ENCODE results near the gene DXO.
A peak's percentile ranks its signal among the peaks of the same experiment; 100 is the strongest.

The DXO gene

DNA sequence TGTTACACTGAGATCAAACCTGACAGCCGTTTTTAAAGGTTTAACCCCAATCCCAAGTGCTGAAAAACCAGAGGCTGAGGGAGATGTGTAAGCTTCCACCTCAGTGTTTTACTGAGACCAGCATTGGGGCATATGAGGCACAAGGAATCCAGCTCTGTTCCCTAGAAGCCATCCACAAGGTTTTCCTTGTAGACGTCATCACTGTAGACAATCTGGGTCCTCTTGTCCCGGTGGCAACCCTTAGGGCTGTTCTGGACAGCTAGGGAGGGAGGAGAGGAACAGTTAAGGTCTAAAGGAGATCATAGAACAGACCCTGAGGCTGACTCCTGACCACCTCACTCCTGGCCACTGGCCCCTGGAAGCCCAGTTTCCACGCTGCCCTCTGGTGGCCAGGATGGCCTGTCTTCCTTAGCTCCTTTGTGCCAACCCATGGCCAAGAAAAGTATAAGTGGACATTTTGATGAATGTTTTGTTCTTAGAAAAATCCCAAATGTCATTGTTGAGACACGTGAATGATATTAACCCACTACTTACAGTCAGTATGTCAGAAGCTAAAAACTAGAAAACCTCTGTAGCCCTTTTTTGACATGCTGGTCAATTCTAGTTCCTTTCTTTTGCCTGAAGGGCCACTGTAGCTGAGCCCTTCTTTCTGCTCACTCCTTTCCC lies 19.7 kb downstream of the DXO start:
- H3K4me3 ChIP-seq (ENCODE audit: low read length): no peak overlapping the region
- H3K4me1 ChIP-seq (ENCODE audit: control insufficient read depth, insufficient read depth, low read length): peaks cover 21% of the 10 kb centered on the region
- H3K9ac ChIP-seq (ENCODE audit: low read length): peak overlapping the region; percentile 41
- DNase-seq (ENCODE audit: low read depth): peak; percentile 87
- H3K9me3 ChIP-seq (ENCODE audit: control insufficient read depth, low read length): no peaks in the 10 kb centered on the region
- peaks cover 50% of the 10 kb centered on the region for H3K36me3 ChIP-seq (ENCODE audit: control insufficient read depth, insufficient read depth, low read length, severe bottlenecking)
- H3K27me3 ChIP-seq (replicated peaks; ENCODE audit: control insufficient read depth, insufficient read depth, low read length): no peaks in the 10 kb centered on the region

DNA sequence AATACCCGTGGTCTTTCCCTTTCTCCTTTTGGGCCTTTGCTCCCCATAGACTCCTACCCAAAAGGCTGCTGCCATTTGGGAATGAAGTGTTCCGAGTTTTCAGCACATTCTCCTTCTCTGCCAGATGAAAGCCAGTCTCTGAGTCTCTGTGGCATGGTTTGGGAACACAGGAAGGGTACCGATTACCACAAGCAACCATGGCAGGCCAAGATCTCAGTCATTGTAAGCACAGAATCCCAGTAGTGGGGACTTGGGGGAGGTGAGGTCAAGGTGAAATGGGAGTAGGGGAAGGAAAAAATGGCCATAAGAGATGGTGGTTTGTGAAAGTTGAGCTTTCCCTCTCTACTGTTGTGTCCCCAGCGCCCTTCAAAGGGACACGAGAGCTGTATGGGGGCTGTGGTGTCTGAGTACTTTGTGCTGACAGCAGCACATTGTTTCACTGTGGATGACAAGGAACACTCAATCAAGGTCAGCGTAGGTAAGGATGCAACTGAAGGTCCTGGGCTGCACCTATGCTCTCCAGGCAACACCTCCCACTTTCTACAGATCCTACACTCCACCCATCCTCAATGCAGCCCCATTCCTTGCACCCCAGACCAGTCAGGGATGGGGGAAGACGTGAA lies 21.9 kb downstream of the DXO start:
- Histone ChIP-seq H3K27me3 (replicated peaks; ENCODE audit: control insufficient read depth, insufficient read depth, low read length) (no peaks in the 10 kb centered on the region), H3K9ac (ENCODE audit: low read length) (no peak overlapping the region), H3K9me3 (ENCODE audit: control insufficient read depth, low read length) (no peaks in the 10 kb centered on the region), H3K4me1 (ENCODE audit: control insufficient read depth, insufficient read depth, low read length) (peaks cover 34% of the 10 kb centered on the region), H3K4me3 (ENCODE audit: low read length) (no peak overlapping the region), H3K36me3 (ENCODE audit: control insufficient read depth, insufficient read depth, low read length, severe bottlenecking) (peaks cover 35% of the 10 kb centered on the region)
- no peak for DNase-seq (ENCODE audit: low read depth)

GRCh38 chr6:31948753-31949413 lies 23.1 kb downstream of the DXO start:
- H3K27me3 ChIP-seq (replicated peaks; ENCODE audit: control insufficient read depth, insufficient read depth, low read length): no peaks in the 10 kb centered on the region
- H3K4me1 ChIP-seq (ENCODE audit: control insufficient read depth, insufficient read depth, low read length): peaks cover 38% of the 10 kb centered on the region
- no peaks in the 10 kb centered on the region for H3K9me3 ChIP-seq (ENCODE audit: control insufficient read depth, low read length)
- H3K36me3 ChIP-seq (ENCODE audit: control insufficient read depth, insufficient read depth, low read length, severe bottlenecking): peaks cover 23% of the 10 kb centered on the region
- H3K9ac ChIP-seq (ENCODE audit: low read length): no peak overlapping the region
- DNase-seq (ENCODE audit: low read depth): no peak
- no peak overlapping the region for H3K4me3 ChIP-seq (ENCODE audit: low read length)

DNA sequence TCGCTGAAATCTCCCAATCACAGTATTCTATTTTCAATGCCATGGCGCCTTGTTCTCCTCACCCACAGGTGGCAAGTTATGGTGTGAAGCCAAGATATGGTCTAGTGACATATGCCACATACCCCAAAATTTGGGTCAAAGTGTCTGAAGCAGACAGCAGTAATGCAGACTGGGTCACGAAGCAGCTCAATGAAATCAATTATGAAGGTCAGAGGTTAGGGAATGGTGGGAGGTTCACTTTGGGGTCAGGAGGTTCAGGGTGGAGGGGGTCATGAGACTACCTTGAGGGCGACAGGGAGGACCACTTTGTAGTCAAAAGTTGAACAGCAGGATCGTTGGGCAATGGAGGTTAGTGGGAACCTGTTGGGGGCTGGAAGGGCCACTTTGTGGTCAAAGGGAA lies 23.6 kb downstream of the DXO start:
- Histone ChIP-seq H3K27me3 (replicated peaks; ENCODE audit: control insufficient read depth, insufficient read depth, low read length) (no peaks in the 10 kb centered on the region), H3K4me1 (ENCODE audit: control insufficient read depth, insufficient read depth, low read length) (peaks cover 38% of the 10 kb centered on the region), H3K36me3 (ENCODE audit: control insufficient read depth, insufficient read depth, low read length, severe bottlenecking) (peaks cover 18% of the 10 kb centered on the region), H3K9me3 (ENCODE audit: control insufficient read depth, low read length) (no peaks in the 10 kb centered on the region), H3K4me3 (ENCODE audit: low read length) (no peak overlapping the region), H3K9ac (ENCODE audit: low read length) (no peak overlapping the region)
- no peak for DNase-seq (ENCODE audit: low read depth)

- DNase-seq (ENCODE audit: low read depth): no peak
- H3K4me3 ChIP-seq (ENCODE audit: low read length): no peak overlapping the region
These were observed 24.1 kb downstream of the DXO start for GRCh38 chr6:31947864-31948263.

GRCh38 chr6:31947070-31947675 lies 24.8 kb downstream of the DXO start:
- H3K27me3 ChIP-seq (replicated peaks; ENCODE audit: control insufficient read depth, insufficient read depth, low read length): no peaks in the 10 kb centered on the region
- H3K9me3 ChIP-seq (ENCODE audit: control insufficient read depth, low read length): no peaks in the 10 kb centered on the region
- H3K4me3 ChIP-seq (ENCODE audit: low read length): no peak overlapping the region
- no peak overlapping the region for H3K9ac ChIP-seq (ENCODE audit: low read length)
- peaks cover 38% of the 10 kb centered on the region for H3K4me1 ChIP-seq (ENCODE audit: control insufficient read depth, insufficient read depth, low read length)
- DNase-seq (ENCODE audit: low read depth): no peak
- H3K36me3 ChIP-seq (ENCODE audit: control insufficient read depth, insufficient read depth, low read length, severe bottlenecking): peaks cover 11% of the 10 kb centered on the region

More at GRCh38 chr6:31947864-31948263, 24.1 kb downstream of the DXO start:
- H3K4me1 ChIP-seq (ENCODE audit: control insufficient read depth, insufficient read depth, low read length): peaks cover 38% of the 10 kb centered on the region
- peaks cover 13% of the 10 kb centered on the region for H3K36me3 ChIP-seq (ENCODE audit: control insufficient read depth, insufficient read depth, low read length, severe bottlenecking)
- H3K9me3 ChIP-seq (ENCODE audit: control insufficient read depth, low read length): no peaks in the 10 kb centered on the region
- no peak overlapping the region for H3K9ac ChIP-seq (ENCODE audit: low read length)
- no peaks in the 10 kb centered on the region for H3K27me3 ChIP-seq (replicated peaks; ENCODE audit: control insufficient read depth, insufficient read depth, low read length)

GRCh38 chr6:31946370-31946885 lies 25.5 kb downstream of the DXO start:
- H3K9me3 ChIP-seq (ENCODE audit: control insufficient read depth, low read length): no peaks in the 10 kb centered on the region
- H3K36me3 ChIP-seq (ENCODE audit: control insufficient read depth, insufficient read depth, low read length, severe bottlenecking): peaks cover 4% of the 10 kb centered on the region
- H3K9ac ChIP-seq (ENCODE audit: low read length): peak overlapping the region; percentile 39
- no peak for DNase-seq (ENCODE audit: low read depth)
- H3K4me1 ChIP-seq (ENCODE audit: control insufficient read depth, insufficient read depth, low read length): peaks cover 39% of the 10 kb centered on the region
- H3K27me3 ChIP-seq (replicated peaks; ENCODE audit: control insufficient read depth, insufficient read depth, low read length): no peaks in the 10 kb centered on the region
- H3K4me3 ChIP-seq (ENCODE audit: low read length): peak overlapping the region; percentile 63

DNA sequence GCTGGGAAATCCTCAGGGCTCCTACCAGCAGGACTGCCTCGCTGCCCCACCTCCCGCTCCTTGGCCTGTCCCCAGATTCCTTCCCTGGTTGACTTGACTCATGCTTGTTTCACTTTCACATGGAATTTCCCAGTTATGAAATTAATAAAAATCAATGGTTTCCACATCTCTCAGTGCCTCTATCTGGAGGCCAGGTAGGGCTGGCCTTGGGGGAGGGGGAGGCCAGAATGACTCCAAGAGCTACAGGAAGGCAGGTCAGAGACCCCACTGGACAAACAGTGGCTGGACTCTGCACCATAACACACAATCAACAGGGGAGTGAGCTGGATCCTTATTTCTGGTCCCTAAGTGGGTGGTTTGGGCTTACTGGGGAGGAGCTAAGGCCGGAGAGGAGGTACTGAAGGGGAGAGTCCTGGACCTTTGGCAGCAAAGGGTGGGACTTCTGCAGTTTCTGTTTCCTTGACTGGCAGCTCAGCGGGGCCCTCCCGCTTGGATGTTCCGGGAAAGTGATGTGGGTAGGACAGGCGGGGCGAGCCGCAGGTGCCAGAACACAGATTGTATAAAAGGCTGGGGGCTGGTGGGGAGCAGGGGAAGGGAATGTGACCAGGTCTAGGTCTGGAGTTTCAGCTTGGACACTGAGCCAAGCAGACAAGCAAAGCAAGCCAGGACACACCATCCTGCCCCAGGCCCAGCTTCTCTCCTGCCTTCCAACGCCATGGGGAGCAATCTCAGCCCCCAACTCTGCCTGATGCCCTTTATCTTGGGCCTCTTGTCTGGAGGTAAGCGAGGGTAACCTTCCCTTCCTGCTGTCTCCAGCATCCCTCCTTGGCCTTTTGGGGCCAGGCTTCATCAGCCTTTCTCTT lies 26.2 kb downstream of the DXO start, which contains the start of gene CFB:
Gene CFB, plus strand, starts transcription at position 589 of the 863 bp plus-strand sequence. Its CDS starts 127 bp downstream, at position 716.
- peak; percentile 90 for DNase-seq (ENCODE audit: low read depth)
- Histone ChIP-seq H3K36me3 (ENCODE audit: control insufficient read depth, insufficient read depth, low read length, severe bottlenecking) (no peaks in the 10 kb centered on the region), H3K9ac (ENCODE audit: low read length) (peak within 1 kb of the TSS; percentile 39), H3K27me3 (replicated peaks; ENCODE audit: control insufficient read depth, insufficient read depth, low read length) (no peaks in the 10 kb centered on the region), H3K4me3 (ENCODE audit: low read length) (peak within 1 kb of the TSS; percentile 63), H3K9me3 (ENCODE audit: control insufficient read depth, low read length) (no peaks in the 10 kb centered on the region), H3K4me1 (ENCODE audit: control insufficient read depth, insufficient read depth, low read length) (peaks cover 37% of the 10 kb centered on the region)

GRCh38 chr6:31945154-31945506 lies 26.8 kb downstream of the DXO start:
- Histone ChIP-seq H3K4me1 (ENCODE audit: control insufficient read depth, insufficient read depth, low read length) (peaks cover 32% of the 10 kb centered on the region), H3K9me3 (ENCODE audit: control insufficient read depth, low read length) (no peaks in the 10 kb centered on the region), H3K9ac (ENCODE audit: low read length) (peak overlapping the region; percentile 39), H3K36me3 (ENCODE audit: control insufficient read depth, insufficient read depth, low read length, severe bottlenecking) (no peaks in the 10 kb centered on the region), H3K4me3 (ENCODE audit: low read length) (peak overlapping the region; percentile 63), H3K27me3 (replicated peaks; ENCODE audit: control insufficient read depth, insufficient read depth, low read length) (no peaks in the 10 kb centered on the region)
- DNase-seq (ENCODE audit: low read depth): no peak

DNA sequence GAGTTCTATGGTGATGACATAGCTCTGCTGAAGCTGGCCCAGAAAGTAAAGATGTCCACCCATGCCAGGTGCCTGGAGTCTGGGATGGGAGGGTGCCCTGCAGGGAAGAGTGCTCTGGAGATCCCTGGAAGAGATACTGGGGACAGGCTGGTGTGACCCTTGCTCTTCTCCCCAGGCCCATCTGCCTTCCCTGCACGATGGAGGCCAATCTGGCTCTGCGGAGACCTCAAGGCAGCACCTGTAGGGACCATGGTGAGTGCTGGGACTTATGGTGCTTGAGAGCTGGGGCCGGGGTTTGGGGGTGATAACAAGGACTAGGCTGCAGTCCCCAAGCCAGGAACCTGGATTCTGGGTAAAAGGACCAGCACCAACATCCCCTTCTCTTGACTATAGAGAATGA lies 28.2 kb downstream of the DXO start:
- H3K9ac ChIP-seq (ENCODE audit: low read length): no peak overlapping the region
- no peaks in the 10 kb centered on the region for H3K9me3 ChIP-seq (ENCODE audit: control insufficient read depth, low read length)
- no peaks in the 10 kb centered on the region for H3K27me3 ChIP-seq (replicated peaks; ENCODE audit: control insufficient read depth, insufficient read depth, low read length)
- H3K4me1 ChIP-seq (ENCODE audit: control insufficient read depth, insufficient read depth, low read length): peaks cover 27% of the 10 kb centered on the region
- no peaks in the 10 kb centered on the region for H3K36me3 ChIP-seq (ENCODE audit: control insufficient read depth, insufficient read depth, low read length, severe bottlenecking)
- no peak for DNase-seq (ENCODE audit: low read depth)
- no peak overlapping the region for H3K4me3 ChIP-seq (ENCODE audit: low read length)

All from adipocyte (in vitro differentiated cells).